IMR-90 (cell line): ENCODE measurements around the gene ORM1. TPM values are rescaled to one million over a fixed set of nuclear protein-coding genes. Genes with fewer than 3 reads are reported as not detected.

Source experiments
- ATAC-seq: fragments of 200-7000 bp; cut with Tn5 transposase; 2 replicates; pipeline ENCODE4 v1.9.1; 2020; ENCODE audit warnings: low read depth, mild to moderate bottlenecking, moderate library complexity
- BruUV-seq: library from RNA; stranded (reverse); fragments of 400-500 nt; replicated peaks from 2 replicates; lab custom pipeline; 2021; lab: Mats Ljungman, UMichigan
- CTCF ChIA-PET: fragments of 300-600 bp; formaldehyde crosslinking; extraction: SDS; loops from one replicate; lab custom pipeline; 2021; ENCODE audit warnings: antibody characterized with exemption; lab: Yijun Ruan, JAX
- POLR2A ChIA-PET: fragments of 300-600 bp; sonication (Branson Sonifier 250); formaldehyde crosslinking; loops from one replicate; lab custom pipeline; 2022; ENCODE audit warnings: antibody characterized with exemption; ENCODE audit not compliant: unreplicated experiment; lab: Charles Lee
- DNase-seq: peaks from one replicate; pipeline ENCODE4 v3.0.0; 2013
- H2AFZ ChIP-seq: replicated peaks from 2 replicates; pipeline ENCODE3; 2013; ENCODE audit warnings: low read length, mild to moderate bottlenecking; ENCODE audit not compliant: poor library complexity
- H2AK5ac ChIP-seq: 2 replicates; pipeline ENCODE4 v1.6.1; 2013; ENCODE audit warnings: low read depth, low read length, inconsistent platforms
- H2AK9ac ChIP-seq: replicated peaks from 2 replicates; pipeline ENCODE3; 2013; ENCODE audit warnings: mild to moderate bottlenecking, low read depth, low read length, moderate library complexity; ENCODE audit not compliant: poor library complexity
- H2BK120ac ChIP-seq: 2 replicates; pipeline ENCODE4 v1.6.1; 2013; ENCODE audit warnings: low read depth, low read length, inconsistent platforms
- H2BK15ac ChIP-seq: 3 replicates; pipeline ENCODE4 v1.6.1; 2013; ENCODE audit warnings: low read depth, low read length, inconsistent platforms
- H2BK20ac ChIP-seq: 2 replicates; pipeline ENCODE4 v1.6.1; 2013; ENCODE audit warnings: low read depth, mild to moderate bottlenecking, inconsistent platforms, low read length, moderate library complexity
- H2BK5ac ChIP-seq: 2 replicates; pipeline ENCODE4 v1.6.1; 2013; ENCODE audit warnings: mild to moderate bottlenecking, low read depth, low read length, inconsistent platforms; ENCODE audit not compliant: poor library complexity, severe bottlenecking
- H3K14ac ChIP-seq: replicated peaks from 2 replicates; pipeline ENCODE4 v1.6.1; 2013; ENCODE audit warnings: low read depth, low read length, inconsistent platforms
- H3K18ac ChIP-seq: 2 replicates; pipeline ENCODE4 v1.6.1; 2013; ENCODE audit warnings: low read depth, low read length, control low read depth
- H3K23ac ChIP-seq: 2 replicates; pipeline ENCODE4 v1.6.1; 2013; ENCODE audit warnings: low read depth, low read length, inconsistent platforms
- H3K27ac ChIP-seq: 2 replicates; pipeline ENCODE4 v1.5.1; 2013; ENCODE audit warnings: mild to moderate bottlenecking, control low read depth, low read length; ENCODE audit not compliant: insufficient read depth
- H3K27me3 ChIP-seq: 2 replicates; pipeline ENCODE4 v1.6.1; 2013; ENCODE audit warnings: low read length; ENCODE audit not compliant: control insufficient read depth, insufficient read depth
- H3K36me3 ChIP-seq: 2 replicates; pipeline ENCODE4 v1.6.1; 2013; ENCODE audit warnings: low read length, mixed read lengths; ENCODE audit not compliant: control insufficient read depth, insufficient read depth
- H3K4ac ChIP-seq: 2 replicates; pipeline ENCODE4 v1.6.1; 2013; ENCODE audit warnings: low read depth, low read length, inconsistent platforms
- H3K4me1 ChIP-seq: 2 replicates; pipeline ENCODE4 v1.6.1; 2013; ENCODE audit warnings: low read length, mixed read lengths; ENCODE audit not compliant: control insufficient read depth, insufficient read depth
- H3K4me2 ChIP-seq: 2 replicates; pipeline ENCODE4 v1.6.1; 2013; ENCODE audit warnings: low read depth, mild to moderate bottlenecking, control low read depth, low read length, moderate library complexity
- H3K4me3 ChIP-seq: 2 replicates; pipeline ENCODE4 v1.5.1; 2013; ENCODE audit warnings: low read depth, mild to moderate bottlenecking, control low read depth, low read length, moderate library complexity; ENCODE audit not compliant: insufficient read depth
- H3K56ac ChIP-seq: 2 replicates; pipeline ENCODE4 v1.6.1; 2013; ENCODE audit warnings: low read length, inconsistent platforms; ENCODE audit not compliant: insufficient read depth; ENCODE audit errors: extremely low read depth
- H3K79me1 ChIP-seq, 2 experiments: 2 replicates each; pipeline ENCODE4 v1.6.1; 2013; ENCODE audit warnings: low read length in 2 of 2, inconsistent platforms in 1 of 2, low read depth in 1 of 2
- H3K9ac ChIP-seq: 2 replicates; pipeline ENCODE4 v1.6.1; 2013; ENCODE audit warnings: low read depth, low read length, control low read depth
- H3K9me1 ChIP-seq: 2 replicates; pipeline ENCODE4 v1.6.1; 2013; ENCODE audit warnings: low read length, inconsistent platforms; ENCODE audit not compliant: insufficient read depth
- H3K9me3 ChIP-seq: 2 replicates; pipeline ENCODE4 v1.6.1; 2013; ENCODE audit warnings: low read length; ENCODE audit not compliant: control insufficient read depth, insufficient read depth
- H4K20me1 ChIP-seq: 2 replicates; pipeline ENCODE4 v1.6.1; 2013; ENCODE audit warnings: low read length, inconsistent platforms; ENCODE audit not compliant: insufficient read depth
- H4K5ac ChIP-seq: 2 replicates; pipeline ENCODE4 v1.6.1; 2013; ENCODE audit warnings: mild to moderate bottlenecking, low read depth, low read length, control low read depth
- H4K8ac ChIP-seq, 2 experiments: 2 replicates each; pipeline ENCODE4 v1.6.1; 2013; ENCODE audit warnings: low read depth in 2 of 2, low read length in 2 of 2, control low read depth in 1 of 2, inconsistent platforms in 1 of 2
- H4K91ac ChIP-seq: 2 replicates; pipeline ENCODE4 v1.6.1; 2013; ENCODE audit warnings: low read depth, low read length, inconsistent platforms; ENCODE audit not compliant: insufficient read depth
- BHLHE40 ChIP-seq: fragments of 150-350 bp; IDR thresholded peaks from 2 replicates; pipeline ENCODE4 v1.6.1; 2016; ENCODE audit warnings: mild to moderate bottlenecking, low read depth, low read length
- CEBPB ChIP-seq: IDR thresholded peaks from 2 replicates; pipeline ENCODE4 v1.6.1; 2012; ENCODE audit warnings: low read depth, low read length, improper control_type of control experiment
- CHD1 ChIP-seq: IDR thresholded peaks from 2 replicates; pipeline ENCODE4 v1.6.1; 2012; ENCODE audit warnings: low read depth, low read length, improper control_type of control experiment
- CTCF ChIP-seq: conservative IDR thresholded peaks from 2 replicates; pipeline ENCODE4 v1.5.1; 2012; ENCODE audit warnings: mild to moderate bottlenecking, low read depth, low read length, improper control_type of control experiment
- ELK1 ChIP-seq: fragments of 150-350 bp; IDR thresholded peaks from 2 replicates; pipeline ENCODE4 v1.6.1; 2016; ENCODE audit warnings: low read depth, mild to moderate bottlenecking, low read length, moderate library complexity, borderline replicate concordance
- FOS ChIP-seq: fragments of 150-350 bp; IDR thresholded peaks from 2 replicates; pipeline ENCODE4 v1.6.1; 2016; ENCODE audit warnings: low read depth, low read length
- MAFK ChIP-seq: IDR thresholded peaks from 2 replicates; pipeline ENCODE4 v1.6.1; 2012; ENCODE audit warnings: low read depth, low read length, improper control_type of control experiment
- MAZ ChIP-seq: IDR thresholded peaks from 2 replicates; pipeline ENCODE4 v1.6.1; 2012; ENCODE audit warnings: low read depth, mild to moderate bottlenecking, low read length, improper control_type of control experiment, moderate library complexity, borderline replicate concordance
- MXI1 ChIP-seq: IDR thresholded peaks from 2 replicates; pipeline ENCODE4 v1.6.1; 2012; ENCODE audit warnings: low read depth, mild to moderate bottlenecking, low read length, moderate library complexity, borderline replicate concordance
- NFE2L2 ChIP-seq: fragments of 150-350 bp; IDR thresholded peaks from 2 replicates; pipeline ENCODE4 v1.6.1; 2016; ENCODE audit warnings: low read depth, mild to moderate bottlenecking, low read length
- POLR2A ChIP-seq: IDR thresholded peaks from 2 replicates; pipeline ENCODE4 v1.6.1; 2012; ENCODE audit warnings: mild to moderate bottlenecking, low read depth, low read length
- RAD21 ChIP-seq: IDR thresholded peaks from 2 replicates; pipeline ENCODE4 v1.6.1; 2012; ENCODE audit warnings: low read length, improper control_type of control experiment
- RCOR1 ChIP-seq: IDR thresholded peaks from 2 replicates; pipeline ENCODE4 v1.6.1; 2012; ENCODE audit warnings: mild to moderate bottlenecking, low read length, improper control_type of control experiment; ENCODE audit not compliant: insufficient replicate concordance
- RFX5 ChIP-seq: IDR thresholded peaks from 2 replicates; pipeline ENCODE4 v1.8.0; 2012; ENCODE audit warnings: low read depth, mild to moderate bottlenecking, low read length, moderate library complexity
- SMC3 ChIP-seq: fragments of 150-350 bp; IDR thresholded peaks from 2 replicates; pipeline ENCODE4 v1.6.1; 2016; ENCODE audit warnings: low read depth, mild to moderate bottlenecking, antibody characterized with exemption, low read length, moderate library complexity
- USF2 ChIP-seq: fragments of 150-350 bp; IDR thresholded peaks from 2 replicates; pipeline ENCODE4 v1.6.1; 2017; ENCODE audit warnings: mild to moderate bottlenecking, antibody characterized with exemption, low read length, low read depth
- whole genome bisulfite sequencing, 2 experiments: methylation state at CpG; one replicate each; pipeline versions ENCODE4 v1.1.5 to v1.1.7; 2013; ENCODE audit warnings: missing lambda C conversion rate in 2 of 2; ENCODE audit not compliant: insufficient read length in 1 of 2; ENCODE audit errors: extremely low coverage in 2 of 2; 5-methylcytosine and 5-hydroxymethylcytosine counted together
- dilution Hi-C: fragments of 300-500 bp; cut with HindIII; formaldehyde crosslinking; loops from one replicate; pipeline ENCODE4 v1.14.3; 2018; ENCODE audit warnings: low sequenced_read_pairs; ENCODE audit not compliant: unreplicated experiment
- in situ Hi-C: fragments of 300-500 bp; cut with MboI; formaldehyde crosslinking; loops from 3 replicates; pipeline ENCODE4 v1.14.3; 2019; ENCODE audit warnings: low sequenced_read_pairs, inconsistent platforms, mixed read lengths
- intact Hi-C: fragments of 100-400 bp; cut with micrococcal nuclease; formaldehyde crosslinking; loops from 2 replicates; pipeline ENCODE4 v1.10.0; 2022
- polyA plus RNA-seq, 3 experiments: library from polyadenylated mRNA; depleted of rRNA; stranded (reverse); fragments of >200 nt; gene quantifications; 2 replicates each; pipeline ENCODE4 v1.2.3, GENCODE V29; 2012; ENCODE audit warnings: low replicate concordance in 1 of 3
- total RNA-seq: library from RNA; depleted of rRNA; stranded (reverse); fragments of >200 nt; gene quantifications from 2 replicates; pipeline ENCODE4 v1.2.3, GENCODE V29; 2012

The ORM1 gene
- total and polyA plus RNA-seq, 2 of the 4 experiments (the other 2 are of a cell fraction) = 0.18 TPM; not detected in 1

GRCh38 chr9:114342755-114343440 lies 20.0 kb downstream of the ORM1 start:
- Histone ChIP-seq H2BK15ac (no peak overlapping the region), H3K79me1 (no peaks in the 10 kb centered on the region), H2AK9ac (no peak overlapping the region), H3K4me2 (no peak overlapping the region), H2AK5ac (no peak overlapping the region), H4K20me1 (no peaks in the 10 kb centered on the region), H2AFZ (no peak overlapping the region), H3K4me1 (no peaks in the 10 kb centered on the region), H3K27ac (no peak overlapping the region), H3K4me3 (no peak overlapping the region), H4K91ac (no peak overlapping the region), H3K9me1 (no peaks in the 10 kb centered on the region), H3K9me3 (no peaks in the 10 kb centered on the region), H3K36me3 (peaks cover 71% of the 10 kb centered on the region), H3K56ac (no peak overlapping the region), H2BK120ac (no peak overlapping the region), H4K5ac (no peak overlapping the region), H3K23ac (no peak overlapping the region), H4K8ac (no peak overlapping the region), H2BK5ac (no peak overlapping the region), H3K18ac (no peak overlapping the region), H3K14ac (no peak overlapping the region), H3K9ac (no peak overlapping the region), H3K4ac (no peak overlapping the region), H2BK20ac (no peak overlapping the region), H3K27me3 (no peaks in the 10 kb centered on the region)
- DNase-seq (no peak), ATAC-seq (no peak)
- in situ Hi-C loops (no loop called here), dilution Hi-C loops (no loop called here), intact Hi-C loops (no loop called here)
- ChIA-PET CTCF (no interaction called here), POLR2A (no interaction called here)
- BruUV-seq = no TSS peak
- 80% methylated on average over 1 of the region's 5 CpGs; no CpG with 5 or more reads in 1 of the 2 experiments for WGBS, 2 experiments
- no peak for TF ChIP-seq MXI1
- no peak for TF ChIP-seq USF2
- TF ChIP-seq SMC3 = no peak
- TF ChIP-seq MAZ = no peak
- no peak for TF ChIP-seq MAFK
- no peak for TF ChIP-seq CEBPB
- no peak for TF ChIP-seq POLR2A
- TF ChIP-seq ELK1 = no peak
- no peak for TF ChIP-seq RFX5
- no peak for TF ChIP-seq RAD21
- TF ChIP-seq NFE2L2 = no peak
- no peak for TF ChIP-seq BHLHE40
- no peak for TF ChIP-seq CTCF
- no peak for TF ChIP-seq FOS
- TF ChIP-seq RCOR1 = no peak
- TF ChIP-seq CHD1 = no peak
